GM18867 (cell line): Measurements from ENCODE around the gene LDAH.
"Not testable (repeated sequence)": the region's sequence is repeated elsewhere in the genome, so short reads cannot be mapped to it uniquely, and the experiment has no call there.

ENCODE experiments used
- ATAC-seq: cut with Tn5 transposase; IDR thresholded peaks from one replicate; pipeline ENCODE4 v1.9.1; 2021; ENCODE audit warnings: mild to moderate bottlenecking, moderate library complexity; ENCODE audit not compliant: unreplicated experiment

Gene LDAH

GRCh38 chr2:20822535-20823490, at the start of gene LDAH:
Gene LDAH (minus strand): TSS chr2:20823101. CDS start chr2:20801463, 21,638 bp downstream.
- ATAC-seq, result peak; percentile 89

DNA sequence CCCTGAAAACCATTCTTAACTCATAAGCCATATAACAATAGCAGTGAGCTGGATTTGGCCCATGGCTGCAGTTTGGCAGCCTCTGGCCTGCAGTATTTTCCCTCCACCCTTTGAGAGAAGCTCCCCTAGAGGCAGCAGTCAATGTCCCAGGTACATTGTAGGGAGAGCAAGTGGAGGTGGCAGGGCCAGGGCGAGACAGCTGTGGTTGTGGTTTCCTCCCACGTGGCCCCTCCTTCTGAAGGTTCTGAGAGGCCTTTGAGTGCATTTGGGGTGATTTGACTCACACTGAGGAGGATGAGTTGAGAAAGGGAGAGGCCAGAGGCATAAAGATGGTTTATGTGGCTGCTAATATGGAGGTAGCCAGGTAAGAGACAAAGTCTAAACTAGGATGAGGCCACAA, 45.5 kb upstream of the LDAH start:
- peak; percentile 100 for ATAC-seq

DNA sequence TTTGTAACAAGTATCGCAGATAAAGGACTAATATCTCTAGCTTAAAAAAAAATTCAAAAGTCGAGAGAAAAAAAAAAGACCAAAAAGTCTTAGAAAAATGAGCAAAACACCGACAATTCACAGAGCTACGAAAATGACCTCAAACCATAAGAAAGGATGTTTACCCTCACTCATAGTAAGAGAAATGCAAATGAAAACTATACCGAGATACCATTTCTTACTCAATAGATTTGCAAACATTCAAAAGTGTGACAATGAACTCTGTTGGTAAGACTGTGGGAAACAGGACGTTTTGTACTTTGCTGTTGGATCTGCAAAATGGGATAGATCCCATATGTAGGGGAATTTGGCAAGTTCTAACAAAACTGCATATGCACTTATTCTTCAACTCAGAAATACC, 39.9 kb upstream of the LDAH start:
- peak; percentile 56 for ATAC-seq

GRCh38 chr2:20855456-20855855, 32.6 kb upstream of the LDAH start:
- ATAC-seq, result no peak

- ATAC-seq, result no peak
Measured at GRCh38 chr2:20852670-20853069, 29.8 kb upstream of the LDAH start.

GRCh38 chr2:20852139-20852538, 29.2 kb upstream of the LDAH start:
- no peak for ATAC-seq

DNA sequence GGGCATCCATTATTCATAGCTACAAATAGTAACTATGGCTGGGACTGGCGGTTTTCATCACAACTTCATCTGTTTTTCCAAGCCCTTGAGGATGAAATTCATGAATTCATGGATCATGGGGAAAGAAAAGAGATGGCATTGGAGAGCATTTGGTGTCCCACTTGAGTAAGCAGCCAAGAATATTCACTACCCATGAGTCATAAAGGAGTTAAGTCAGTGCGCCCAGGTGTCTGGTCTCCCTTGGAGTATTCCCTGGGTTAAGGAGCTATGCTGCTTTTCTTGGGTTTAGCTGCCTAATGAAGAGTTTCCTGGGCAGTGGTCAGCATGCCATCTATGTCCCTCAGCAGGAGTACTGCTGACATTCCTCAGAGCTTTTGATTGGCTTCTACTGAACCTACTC, 21.3 kb upstream of the LDAH start:
- ATAC-seq, result no peak

- no peak for ATAC-seq
Measured at GRCh38 chr2:20839052-20839451, 16.2 kb upstream of the LDAH start.

DNA sequence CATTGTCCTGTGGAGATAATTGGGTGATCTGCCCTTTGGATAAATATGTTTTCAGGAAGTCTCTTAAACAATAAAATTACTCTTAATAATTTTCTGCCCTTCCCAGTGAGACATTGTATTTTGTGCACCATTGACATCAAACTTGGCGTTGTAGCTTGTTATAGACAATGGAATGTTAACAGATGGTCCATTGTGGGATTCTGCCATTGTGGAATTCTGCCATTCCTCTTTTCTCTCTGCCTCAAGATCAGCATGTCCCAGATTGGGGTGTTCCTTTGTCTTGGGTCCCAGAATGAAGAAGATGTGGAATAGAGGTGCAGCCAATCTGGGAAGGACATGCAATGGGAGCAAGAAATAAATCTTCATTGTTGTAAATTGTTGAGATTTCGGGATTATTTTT, 15.1 kb upstream of the LDAH start:
- no peak for ATAC-seq

- ATAC-seq, result no peak
Measured at GRCh38 chr2:20836521-20836920, 13.6 kb upstream of the LDAH start.

DNA sequence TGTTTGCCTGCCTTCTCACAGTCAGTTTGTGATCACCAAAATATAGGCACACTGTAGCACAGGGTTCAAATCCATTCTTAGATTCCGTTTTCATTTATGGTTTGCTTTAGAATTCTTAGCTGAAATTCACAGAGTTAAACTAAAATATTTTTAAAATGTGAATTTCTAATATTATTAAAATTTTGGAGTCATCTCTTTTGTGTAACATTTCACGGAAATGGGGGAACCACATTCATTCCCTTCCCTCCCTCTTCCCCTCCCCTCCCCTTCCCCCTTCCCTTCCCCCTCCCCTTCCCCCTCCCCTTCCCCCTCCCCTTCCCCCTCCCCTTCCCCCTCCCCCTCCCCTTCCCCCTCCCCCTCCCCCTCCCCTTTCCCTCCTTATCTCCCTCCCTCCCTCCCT, 11.4 kb upstream of the LDAH start:
- ATAC-seq, result no peak

DNA sequence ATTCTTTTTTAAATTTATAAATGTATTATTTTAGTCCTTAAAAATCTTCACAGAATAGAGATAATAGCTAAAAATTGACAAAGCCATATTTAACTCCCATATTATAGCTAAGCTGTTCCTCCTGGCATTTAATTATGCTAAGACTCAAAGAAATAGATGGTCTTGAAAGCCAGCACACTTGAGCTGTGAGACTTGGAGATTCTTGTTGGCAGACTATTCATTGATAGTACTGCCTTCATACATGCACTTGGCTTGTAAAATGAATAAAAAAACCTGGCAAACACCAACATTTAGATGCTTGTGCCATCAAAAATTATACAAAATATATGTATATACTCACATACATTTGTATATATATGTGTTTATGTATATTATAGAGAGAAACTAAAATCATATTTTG, 9.7 kb upstream of the LDAH start:
- no peak for ATAC-seq

- ATAC-seq, result no peak
Measured at GRCh38 chr2:20829861-20830260, 7.0 kb upstream of the LDAH start.

GRCh38 chr2:20823917-20824316, 1.0 kb upstream of the LDAH start:
- ATAC-seq, result no peak

DNA sequence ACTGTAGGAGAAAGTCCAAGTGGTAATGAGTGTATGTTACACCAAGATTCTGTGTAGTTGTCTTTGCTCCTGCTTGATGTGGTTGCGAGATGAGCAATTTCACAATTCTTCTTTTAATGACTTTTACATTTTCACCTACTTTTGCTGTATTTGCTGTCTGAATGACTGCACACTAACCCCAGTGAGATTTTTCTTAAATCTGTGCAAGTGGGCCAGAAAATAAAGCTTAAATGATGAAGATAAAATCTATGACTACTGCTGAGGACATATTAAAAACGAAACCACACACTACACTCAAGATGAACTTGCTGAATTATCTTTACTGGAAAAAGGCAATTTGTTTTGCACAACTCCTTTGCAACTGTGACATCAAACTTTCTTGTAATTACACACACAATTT, 4.1 kb downstream of the LDAH start:
- ATAC-seq, result no peak

DNA sequence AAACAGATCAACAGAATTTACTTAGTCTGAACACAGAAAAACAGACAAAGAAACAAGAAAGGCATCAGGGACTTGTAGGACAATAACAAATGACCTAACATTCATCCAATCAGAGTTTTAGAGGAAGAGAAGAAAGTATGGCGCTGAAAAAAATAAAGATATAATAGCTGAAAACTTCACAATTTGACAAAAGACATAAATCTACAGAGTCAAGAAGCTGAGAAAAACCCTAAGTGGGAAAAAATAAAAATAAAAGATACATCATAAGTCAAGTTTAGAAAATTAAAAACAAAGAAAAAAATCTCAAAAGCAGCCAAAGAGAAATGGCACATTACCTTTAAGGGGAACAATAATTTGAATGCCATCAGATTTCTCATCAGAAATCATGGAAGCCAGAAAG, 7.7 kb downstream of the LDAH start:
- ATAC-seq, result no peak

DNA sequence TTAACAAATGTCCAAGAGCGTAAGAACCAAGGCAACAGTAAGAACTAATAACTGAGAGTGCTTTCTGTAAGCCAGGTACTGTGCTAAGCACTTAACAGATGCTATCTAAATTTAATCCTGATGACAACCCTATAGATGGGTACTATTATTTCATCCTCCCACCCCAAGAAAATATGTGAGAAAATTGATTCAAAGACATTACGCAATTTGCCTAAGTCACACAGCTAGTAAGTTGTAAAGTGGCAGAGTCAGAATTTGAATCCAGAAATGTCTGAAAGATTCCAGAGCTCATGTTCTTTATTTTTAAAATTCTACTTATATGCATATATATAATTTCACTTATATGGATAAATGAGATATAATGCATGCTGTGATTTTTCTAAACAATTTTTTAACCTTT, 10.1 kb downstream of the LDAH start:
- ATAC-seq, result no peak

- ATAC-seq, result no peak
Measured at GRCh38 chr2:20806286-20806685, 16.6 kb downstream of the LDAH start.

GRCh38 chr2:20803974-20804373, 18.9 kb downstream of the LDAH start:
- ATAC-seq, result no peak

DNA sequence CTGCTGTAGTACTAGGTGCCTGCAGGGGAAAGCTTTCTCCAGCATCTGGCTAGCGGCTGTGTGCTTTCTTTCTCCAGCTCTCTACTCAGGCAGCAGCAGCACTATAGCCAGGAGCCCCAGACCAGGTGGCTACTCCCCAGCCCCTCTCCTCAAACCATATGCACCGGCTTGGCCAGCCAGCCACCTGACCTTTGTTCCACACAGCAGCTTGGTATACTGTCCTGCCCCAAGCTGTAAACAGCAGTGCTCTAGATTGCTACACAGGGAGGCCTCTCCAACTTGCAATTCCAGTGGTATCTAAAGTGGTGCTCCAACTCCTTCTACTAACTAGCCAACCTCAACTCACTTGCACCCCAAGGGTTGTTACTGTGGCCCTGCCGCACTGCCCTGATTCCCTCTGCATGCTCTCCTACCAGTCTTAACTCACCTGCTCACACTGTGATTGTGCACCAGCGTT, 19.6 kb downstream of the LDAH start:
- no peak for ATAC-seq

- ATAC-seq, result no peak
Measured at GRCh38 chr2:20797096-20797495, 25.8 kb downstream of the LDAH start.

GRCh38 chr2:20796374-20796791, 26.5 kb downstream of the LDAH start:
- ATAC-seq, result no peak

DNA sequence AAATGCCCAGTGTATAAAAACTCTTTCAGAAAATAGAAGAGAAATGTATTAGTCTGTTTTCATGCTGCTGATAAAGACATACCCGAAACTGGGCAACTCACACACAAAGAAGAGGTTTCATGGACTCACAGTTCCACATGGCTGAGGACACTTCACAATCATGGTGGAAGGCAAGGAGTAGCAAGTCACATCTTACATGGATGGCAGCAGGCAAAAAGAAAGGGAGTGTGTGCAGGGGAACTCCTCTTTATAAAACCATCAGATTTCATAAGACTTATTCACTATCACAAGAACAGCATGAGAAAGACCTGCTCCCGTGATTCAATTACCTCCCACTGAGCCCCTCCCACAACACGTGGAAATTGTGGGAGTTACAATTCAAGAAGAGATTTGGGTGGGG, 29.0 kb downstream of the LDAH start:
- not testable (repeated sequence) for ATAC-seq
